HL-60 (cell line): Measurements from ENCODE around the gene MRPL17.

Source experiments
- DNase-seq, 2 experiments: peaks; one replicate each; pipeline ENCODE4 v3.0.0-alpha.2; 2010 to 2020; ENCODE audit warnings: low read depth in 1 of 2, low spot score in 1 of 2
- H3K27ac ChIP-seq: fragments of 250-450 bp; sonication (Bioruptor Pico); replicated peaks from 2 replicates; pipeline ENCODE4 v1.5.1; 2020; ENCODE audit warnings: mild to moderate bottlenecking, moderate library complexity
- H3K27me3 ChIP-seq: fragments of 250-450 bp; sonication (Bioruptor Pico); 2 replicates; pipeline ENCODE4 v1.5.1; 2021; ENCODE audit warnings: mild to moderate bottlenecking, moderate library complexity; ENCODE audit not compliant: insufficient read depth, poor library complexity, severe bottlenecking
- H3K4me3 ChIP-seq: replicated peaks from 2 replicates; pipeline ENCODE4 v1.5.1; 2011; ENCODE audit warnings: mild to moderate bottlenecking, control low read depth, low read length; ENCODE audit not compliant: insufficient read depth
- GABPA ChIP-seq: IDR thresholded peaks from 2 replicates; pipeline ENCODE4 v1.6.1; 2012; ENCODE audit warnings: low read depth
- POLR2AphosphoS5 ChIP-seq: IDR thresholded peaks from 2 replicates; pipeline ENCODE4 v1.6.1; 2012; ENCODE audit warnings: low read depth
- SPI1 ChIP-seq: IDR thresholded peaks from 2 replicates; pipeline ENCODE4 v1.6.1; 2012; ENCODE audit warnings: low read depth, mild to moderate bottlenecking, borderline replicate concordance
- TF ChIP-seq, protein P1 (sequence below): IDR thresholded peaks from one replicate; pipeline ENCODE4 v1.5.1; 2011; ENCODE audit warnings: low read length, control low read depth, inconsistent platforms; ENCODE audit not compliant: insufficient read depth
- TF ChIP-seq, protein P2 (sequence below): IDR thresholded peaks from 2 replicates; pipeline ENCODE4 v1.6.1; 2012; ENCODE audit warnings: low read depth; ENCODE audit not compliant: insufficient replicate concordance

The MRPL17 gene

DNA sequence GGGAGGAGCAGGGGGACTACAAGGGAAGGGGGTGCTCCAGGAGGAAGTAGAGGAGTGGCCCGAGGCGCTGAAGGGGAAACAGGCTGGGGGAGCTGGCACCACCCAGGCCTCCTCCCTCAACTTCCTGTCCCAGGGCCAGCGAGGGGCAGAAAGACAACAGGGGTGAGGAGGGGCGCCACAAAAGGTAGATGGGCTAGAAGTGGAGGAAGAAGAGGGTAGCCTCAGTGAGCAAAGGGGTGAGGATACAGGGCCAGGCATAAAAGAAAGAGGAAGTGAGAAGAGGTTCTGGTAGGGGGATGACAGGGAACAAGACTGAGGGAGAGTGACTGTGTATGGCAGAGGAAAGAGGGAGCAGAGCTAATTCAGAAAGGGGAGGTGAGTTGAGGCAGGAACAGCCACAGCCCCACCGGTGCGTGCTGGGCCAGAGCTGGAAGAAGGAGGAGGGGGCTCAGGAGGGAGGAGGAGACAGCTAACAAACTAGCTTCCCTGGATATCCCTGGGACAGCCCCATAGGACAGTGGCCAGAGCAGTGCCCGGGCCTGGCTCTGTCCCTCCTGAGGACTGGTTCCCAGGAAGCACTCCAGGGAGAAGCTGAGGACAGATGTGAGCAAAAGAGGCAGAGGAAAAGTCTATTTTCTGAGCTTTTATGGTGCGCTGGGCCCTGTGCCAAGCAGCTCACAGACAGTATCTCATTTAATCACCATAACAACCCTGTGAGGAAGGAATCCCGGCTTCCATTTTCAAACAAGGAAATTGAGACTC lies 36.0 kb downstream of the MRPL17 start:
- no peak overlapping the region for H3K4me3 ChIP-seq
- H3K27ac ChIP-seq = peak overlapping the region; percentile 55
- DNase-seq = peak; percentile 75
- TF ChIP-seq, protein P1, sequence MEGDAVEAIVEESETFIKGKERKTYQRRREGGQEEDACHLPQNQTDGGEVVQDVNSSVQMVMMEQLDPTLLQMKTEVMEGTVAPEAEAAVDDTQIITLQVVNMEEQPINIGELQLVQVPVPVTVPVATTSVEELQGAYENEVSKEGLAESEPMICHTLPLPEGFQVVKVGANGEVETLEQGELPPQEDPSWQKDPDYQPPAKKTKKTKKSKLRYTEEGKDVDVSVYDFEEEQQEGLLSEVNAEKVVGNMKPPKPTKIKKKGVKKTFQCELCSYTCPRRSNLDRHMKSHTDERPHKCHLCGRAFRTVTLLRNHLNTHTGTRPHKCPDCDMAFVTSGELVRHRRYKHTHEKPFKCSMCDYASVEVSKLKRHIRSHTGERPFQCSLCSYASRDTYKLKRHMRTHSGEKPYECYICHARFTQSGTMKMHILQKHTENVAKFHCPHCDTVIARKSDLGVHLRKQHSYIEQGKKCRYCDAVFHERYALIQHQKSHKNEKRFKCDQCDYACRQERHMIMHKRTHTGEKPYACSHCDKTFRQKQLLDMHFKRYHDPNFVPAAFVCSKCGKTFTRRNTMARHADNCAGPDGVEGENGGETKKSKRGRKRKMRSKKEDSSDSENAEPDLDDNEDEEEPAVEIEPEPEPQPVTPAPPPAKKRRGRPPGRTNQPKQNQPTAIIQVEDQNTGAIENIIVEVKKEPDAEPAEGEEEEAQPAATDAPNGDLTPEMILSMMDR = no peak
- TF ChIP-seq SPI1 (peak; percentile 99), POLR2AphosphoS5 (peak; percentile 50; the same call in 1 of the 2 replicates), GABPA (no peak)
- no peaks in the 10 kb centered on the region for H3K27me3 ChIP-seq

DNA sequence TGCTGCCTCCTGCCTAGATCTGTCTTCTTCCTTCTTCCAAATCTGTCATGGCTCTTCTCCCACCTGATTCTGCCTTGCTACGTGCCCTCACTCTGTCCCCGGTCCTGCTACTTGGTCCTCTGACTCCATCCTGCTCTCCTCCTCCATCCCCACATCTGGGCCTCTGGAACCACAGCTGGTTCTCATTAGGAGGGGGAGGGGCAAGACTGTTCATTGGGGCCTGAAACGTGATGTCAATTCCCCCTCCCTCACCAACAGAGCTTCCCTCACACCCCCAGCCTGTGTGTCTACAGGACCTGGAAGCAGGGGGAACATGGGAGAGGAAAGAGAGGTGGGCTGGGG lies 36.6 kb downstream of the MRPL17 start:
- peak in 1 of 2 experiments; percentile 53 for DNase-seq
- Histone ChIP-seq H3K4me3 (no peak overlapping the region), H3K27ac (peak overlapping the region; percentile 55)

DNA sequence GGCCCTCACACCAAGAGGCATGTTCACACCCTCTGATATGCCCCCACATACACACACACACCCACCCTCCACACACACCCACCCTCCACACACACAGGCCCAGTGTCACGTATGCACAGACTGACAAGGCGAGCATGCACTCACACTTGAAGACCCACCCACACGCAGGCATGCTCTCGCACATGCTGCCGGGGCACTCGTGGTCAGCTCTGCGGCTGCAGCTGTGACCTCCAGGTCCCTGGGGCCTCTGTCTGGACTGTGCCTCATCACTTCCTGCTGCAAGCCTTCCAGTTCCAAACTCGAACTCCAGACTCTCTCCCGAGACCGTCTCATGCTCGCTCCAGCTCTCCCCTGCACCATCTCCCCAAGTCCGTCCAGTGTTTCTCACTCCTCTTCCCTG lies 37.1 kb downstream of the MRPL17 start:
- no peaks in the 10 kb centered on the region for H3K27me3 ChIP-seq
- peak; percentile 17 to 36 for DNase-seq
- no peak for TF ChIP-seq POLR2AphosphoS5
- TF ChIP-seq, protein P2, sequence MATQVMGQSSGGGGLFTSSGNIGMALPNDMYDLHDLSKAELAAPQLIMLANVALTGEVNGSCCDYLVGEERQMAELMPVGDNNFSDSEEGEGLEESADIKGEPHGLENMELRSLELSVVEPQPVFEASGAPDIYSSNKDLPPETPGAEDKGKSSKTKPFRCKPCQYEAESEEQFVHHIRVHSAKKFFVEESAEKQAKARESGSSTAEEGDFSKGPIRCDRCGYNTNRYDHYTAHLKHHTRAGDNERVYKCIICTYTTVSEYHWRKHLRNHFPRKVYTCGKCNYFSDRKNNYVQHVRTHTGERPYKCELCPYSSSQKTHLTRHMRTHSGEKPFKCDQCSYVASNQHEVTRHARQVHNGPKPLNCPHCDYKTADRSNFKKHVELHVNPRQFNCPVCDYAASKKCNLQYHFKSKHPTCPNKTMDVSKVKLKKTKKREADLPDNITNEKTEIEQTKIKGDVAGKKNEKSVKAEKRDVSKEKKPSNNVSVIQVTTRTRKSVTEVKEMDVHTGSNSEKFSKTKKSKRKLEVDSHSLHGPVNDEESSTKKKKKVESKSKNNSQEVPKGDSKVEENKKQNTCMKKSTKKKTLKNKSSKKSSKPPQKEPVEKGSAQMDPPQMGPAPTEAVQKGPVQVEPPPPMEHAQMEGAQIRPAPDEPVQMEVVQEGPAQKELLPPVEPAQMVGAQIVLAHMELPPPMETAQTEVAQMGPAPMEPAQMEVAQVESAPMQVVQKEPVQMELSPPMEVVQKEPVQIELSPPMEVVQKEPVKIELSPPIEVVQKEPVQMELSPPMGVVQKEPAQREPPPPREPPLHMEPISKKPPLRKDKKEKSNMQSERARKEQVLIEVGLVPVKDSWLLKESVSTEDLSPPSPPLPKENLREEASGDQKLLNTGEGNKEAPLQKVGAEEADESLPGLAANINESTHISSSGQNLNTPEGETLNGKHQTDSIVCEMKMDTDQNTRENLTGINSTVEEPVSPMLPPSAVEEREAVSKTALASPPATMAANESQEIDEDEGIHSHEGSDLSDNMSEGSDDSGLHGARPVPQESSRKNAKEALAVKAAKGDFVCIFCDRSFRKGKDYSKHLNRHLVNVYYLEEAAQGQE = no peak
- H3K4me3 ChIP-seq = no peak overlapping the region
- no peak overlapping the region; the same call in 1 of the 2 replicates for H3K27ac ChIP-seq

More for the DNA sequence above, 36.6 kb downstream of the MRPL17 start:
- no peaks in the 10 kb centered on the region for H3K27me3 ChIP-seq
- TF ChIP-seq POLR2AphosphoS5 = no peak
- TF ChIP-seq GABPA = no peak
- no peak for TF ChIP-seq SPI1
- TF ChIP-seq, protein P2 = no peak
- TF ChIP-seq, protein P1 = no peak

DNA sequence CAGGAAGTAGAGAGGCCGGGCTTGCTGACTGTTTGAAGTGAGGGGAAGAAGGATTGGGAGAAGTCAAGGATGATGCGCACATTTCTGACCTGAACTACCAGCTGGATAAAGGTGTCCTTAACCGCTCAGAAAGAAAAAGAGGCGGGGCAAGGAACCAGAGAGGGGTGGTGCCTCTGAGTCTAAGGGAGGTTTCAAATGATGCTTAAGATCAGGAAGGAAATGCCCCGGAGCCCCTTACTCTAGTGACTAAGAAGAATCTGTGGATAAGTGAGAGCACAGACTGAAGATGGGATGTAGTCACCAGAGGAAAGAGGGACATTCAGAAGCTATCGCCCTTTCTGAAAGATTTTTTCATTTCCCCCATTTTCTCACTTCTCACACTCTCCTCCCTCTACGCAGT lies 40.2 kb downstream of the MRPL17 start:
- H3K27me3 ChIP-seq = no peaks in the 10 kb centered on the region
- DNase-seq = no peak
- H3K4me3 ChIP-seq = no peak overlapping the region
- no peak overlapping the region for H3K27ac ChIP-seq
- no peak for TF ChIP-seq POLR2AphosphoS5
- TF ChIP-seq SPI1 = no peak
- no peak for TF ChIP-seq GABPA
- TF ChIP-seq, protein P2 = no peak
- TF ChIP-seq, protein P1 = no peak
